T-helper 1 cell treated with Interleukin-12 subunit alpha and Interleukin-12 subunit beta and Interleukin-4 antibody, amounts not matched to agents 30 μg/mL and 1 μg/mL, for 36 hours (primary cell): ENCODE results near the gene GIPR.
"Not testable (repeated sequence)": the region's sequence is repeated elsewhere in the genome, so short reads cannot be mapped to it uniquely, and the experiment has no call there.

ENCODE experiments used
- H3K27ac Mint-ChIP-seq: one replicate; pipeline ENCODE4 v1.8.0; 2021; ENCODE audit warnings: mild to moderate bottlenecking, mixed read lengths
- H3K27me3 Mint-ChIP-seq: one replicate; pipeline ENCODE4 v1.8.0; 2021; ENCODE audit warnings: low read depth, mixed read lengths
- H3K36me3 Mint-ChIP-seq: one replicate; pipeline ENCODE4 v1.8.0; 2021; ENCODE audit warnings: low read depth, mixed read lengths
- H3K4me1 Mint-ChIP-seq: one replicate; pipeline ENCODE4 v1.8.0; 2021; ENCODE audit warnings: low read depth, mixed read lengths
- H3K4me3 Mint-ChIP-seq: one replicate; pipeline ENCODE4 v1.8.0; 2021; ENCODE audit warnings: mild to moderate bottlenecking, moderate library complexity, mixed read lengths
- H3K9me3 Mint-ChIP-seq: one replicate; pipeline ENCODE4 v1.8.0; 2021; ENCODE audit warnings: mixed read lengths

Gene GIPR

GRCh38 chr19:45728683-45729082, 60.7 kb downstream of the GIPR start:
- not testable (repeated sequence) for H3K36me3 Mint-ChIP-seq, H3K4me3 Mint-ChIP-seq

GRCh38 chr19:45729800-45730290, 61.8 kb downstream of the GIPR start:
- Mint-ChIP-seq H3K27me3 (no peaks in the 10 kb centered on the region), H3K36me3 (peaks cover 1% of the 10 kb centered on the region), H3K4me3 (peak overlapping the region; percentile 96), H3K4me1 (peaks cover 19% of the 10 kb centered on the region), H3K27ac (peak overlapping the region; percentile 96), H3K9me3 (no peaks in the 10 kb centered on the region)

More at GRCh38 chr19:45728683-45729082, 60.7 kb downstream of the GIPR start:
- not testable (repeated sequence) for H3K27me3 Mint-ChIP-seq, H3K9me3 Mint-ChIP-seq, H3K27ac Mint-ChIP-seq
- H3K4me1 Mint-ChIP-seq = peaks cover 23% of the 10 kb centered on the region

GRCh38 chr19:45730368-45731288, 62.6 kb downstream of the GIPR start, which contains the start of gene FBXO46:
TSS of gene FBXO46 (minus strand) at chr19:45730896. CDS start at chr19:45713495, 17,401 bp downstream.
- Mint-ChIP-seq H3K4me1 (peaks cover 19% of the 10 kb centered on the region), H3K9me3 (no peaks in the 10 kb centered on the region), H3K27me3 (no peaks in the 10 kb centered on the region), H3K36me3 (peaks cover 1% of the 10 kb centered on the region), H3K27ac (peak within 1 kb of the TSS; percentile 96), H3K4me3 (peak within 1 kb of the TSS; percentile 96)
